Upper lobe of left lung (tissue), 6 donors: Measurements from ENCODE around the gene VAC14. TPM values are rescaled to one million over a fixed set of nuclear protein-coding genes. Genes with fewer than 3 reads are reported as not detected.

Experiments
- ATAC-seq, 2 donors: fragments of 200-7000 bp; cut with Tn5 transposase; one replicate each; pipeline ENCODE4 v1.9.1; 2022; ENCODE audit warnings: mild to moderate bottlenecking in 2 of 2, moderate library complexity in 2 of 2; ENCODE audit not compliant: low FRiP score in 2 of 2
- DNase-seq, 2 donors: peaks; one replicate each; pipeline ENCODE4 v3.0.0-alpha.2; 2019 to 2020
- H3K27ac ChIP-seq, 4 donors: fragments of 200-600 bp; sonication (generic); one replicate each; pipeline ENCODE4 v1.5.1; 2016 to 2019
- H3K27me3 ChIP-seq, 4 donors: fragments of 200-600 bp; sonication (generic); one replicate each; pipeline ENCODE4 v1.5.1; 2017 to 2019
- H3K36me3 ChIP-seq, 4 donors: fragments of 200-600 bp; sonication (generic); one replicate each; pipeline ENCODE4 v1.5.1; 2016 to 2019
- H3K4me1 ChIP-seq, 4 donors: fragments of 200-600 bp; sonication (generic); one replicate each; pipeline ENCODE4 v1.5.1; 2018 to 2019
- H3K4me3 ChIP-seq, 4 donors: fragments of 200-600 bp; sonication (generic); one replicate each; pipeline ENCODE4 v1.5.1; 2017 to 2019; ENCODE audit warnings: mild to moderate bottlenecking in 2 of 4, moderate library complexity in 1 of 4
- H3K9me3 ChIP-seq, 4 donors: fragments of 200-600 bp; sonication (generic); one replicate each; pipeline ENCODE4 v1.5.1; 2018 to 2019
- EP300 ChIP-seq, 4 donors: sonication (generic); formaldehyde crosslinking; IDR thresholded peaks; one replicate each; pipeline ENCODE4 v1.5.1; 2017; ENCODE audit warnings: antibody characterized with exemption in 4 of 4, control low read depth in 2 of 4
- POLR2A ChIP-seq, 4 donors: fragments of 450-650 bp; IDR thresholded peaks; one replicate each; pipeline ENCODE4 v1.5.1; 2016 to 2017; ENCODE audit warnings: antibody characterized with exemption in 4 of 4, mild to moderate bottlenecking in 2 of 4
- POLR2AphosphoS5 ChIP-seq, 2 donors: sonication (generic); formaldehyde crosslinking; IDR thresholded peaks; one replicate each; pipeline ENCODE4 v1.5.1; 2017; ENCODE audit warnings: antibody characterized with exemption in 2 of 2
- WGBS, 2 donors: methylation state at CpG; one replicate each; pipeline ENCODE4 v1.1.5; 2017 to 2018; 5-methylcytosine and 5-hydroxymethylcytosine counted together
- total RNA-seq, 6 donors: library from RNA; depleted of rRNA in 4 of 6; stranded (reverse); fragments of >200 nt in 4 of 6; gene quantifications; one replicate each; pipeline versions ENCODE4 v1.1.0 to v1.2.1, GENCODE V29; 2016 to 2021
- TF ChIP-seq, protein P1 (sequence below), 6 experiments: fragments of 450-650 bp in 4 of 6; fragments of 200-600 bp in 2 of 6; sonication (generic) in 2 of 6; IDR thresholded peaks; one replicate each; pipeline ENCODE4 v1.5.1; 2016 to 2019; ENCODE audit warnings: antibody characterized with exemption in 6 of 6
- donor health status: DM: no; HTN: no; CAD: no; lungs with moderate emphysema.
- donor health status: DM: no; HTN: yes; CAD: no; lungs with severe emphysema.

Gene VAC14
- total RNA-seq, 6 donors from 2014 or later = 39.6 to 145 (median 57.4) TPM

DNA sequence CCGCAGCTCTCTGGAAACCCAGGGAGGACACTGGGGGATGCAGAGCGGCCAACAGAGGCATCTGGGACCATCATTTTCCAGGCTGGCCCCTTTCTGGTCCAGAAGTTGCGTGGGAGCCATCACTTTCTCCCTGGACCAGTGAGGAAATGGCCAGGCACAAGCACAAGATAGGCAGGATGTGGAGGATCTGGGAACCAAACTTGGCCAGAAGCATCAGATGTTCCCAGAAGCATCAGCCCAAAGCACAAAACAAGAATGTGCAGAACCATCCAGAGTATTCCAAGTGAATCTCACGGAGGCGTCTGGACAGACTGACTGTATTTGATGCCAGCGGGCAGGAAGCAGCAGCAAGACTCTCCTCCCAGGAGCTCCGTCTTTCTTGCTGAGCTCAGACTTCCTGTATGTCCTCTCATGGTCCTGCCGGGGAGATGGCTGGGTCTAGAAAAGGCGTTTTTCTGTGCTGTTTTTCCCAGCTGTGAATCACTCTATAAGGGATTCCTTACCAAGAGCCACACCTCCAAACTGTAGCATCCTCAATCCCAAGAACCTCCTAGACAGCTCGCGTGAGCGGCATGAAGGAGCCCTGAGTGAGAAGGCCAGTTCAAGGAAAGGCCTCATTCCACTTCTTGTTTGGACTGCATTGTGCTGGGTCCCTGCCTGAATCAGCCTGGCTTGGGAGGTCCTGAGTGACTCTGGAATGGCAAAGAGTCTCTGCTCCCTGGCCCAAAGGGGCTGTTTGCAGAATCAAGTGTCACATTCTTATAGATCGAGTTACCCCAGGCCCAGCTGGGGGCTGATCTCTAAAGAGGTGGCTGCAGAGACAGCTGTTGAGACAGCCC lies 65.6 kb downstream of the VAC14 start:
- TF ChIP-seq POLR2AphosphoS5 (IDR thresholded peaks at IDR 0.05) (peak in 1 of 2 donors; percentile 27), POLR2A (IDR thresholded peaks at IDR 0.05) (no peak), EP300 (IDR thresholded peaks at IDR 0.05) (peak in 1 of 4 donors; percentile 14)
- TF ChIP-seq, protein P1, sequence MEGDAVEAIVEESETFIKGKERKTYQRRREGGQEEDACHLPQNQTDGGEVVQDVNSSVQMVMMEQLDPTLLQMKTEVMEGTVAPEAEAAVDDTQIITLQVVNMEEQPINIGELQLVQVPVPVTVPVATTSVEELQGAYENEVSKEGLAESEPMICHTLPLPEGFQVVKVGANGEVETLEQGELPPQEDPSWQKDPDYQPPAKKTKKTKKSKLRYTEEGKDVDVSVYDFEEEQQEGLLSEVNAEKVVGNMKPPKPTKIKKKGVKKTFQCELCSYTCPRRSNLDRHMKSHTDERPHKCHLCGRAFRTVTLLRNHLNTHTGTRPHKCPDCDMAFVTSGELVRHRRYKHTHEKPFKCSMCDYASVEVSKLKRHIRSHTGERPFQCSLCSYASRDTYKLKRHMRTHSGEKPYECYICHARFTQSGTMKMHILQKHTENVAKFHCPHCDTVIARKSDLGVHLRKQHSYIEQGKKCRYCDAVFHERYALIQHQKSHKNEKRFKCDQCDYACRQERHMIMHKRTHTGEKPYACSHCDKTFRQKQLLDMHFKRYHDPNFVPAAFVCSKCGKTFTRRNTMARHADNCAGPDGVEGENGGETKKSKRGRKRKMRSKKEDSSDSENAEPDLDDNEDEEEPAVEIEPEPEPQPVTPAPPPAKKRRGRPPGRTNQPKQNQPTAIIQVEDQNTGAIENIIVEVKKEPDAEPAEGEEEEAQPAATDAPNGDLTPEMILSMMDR (IDR thresholded peaks at IDR 0.05) = no peak
- Histone ChIP-seq H3K36me3 (peaks cover 0 to 12% (median 7%) of the 10 kb centered on the region in 4 donors), H3K27me3 (no peaks in the 10 kb centered on the region), H3K4me3 (no peak overlapping the region), H3K4me1 (peaks cover 32 to 49% (median 47%) of the 10 kb centered on the region in 4 donors), H3K9me3 (no peaks in the 10 kb centered on the region), H3K27ac (peak overlapping the region; percentile 66 to 90 (median 84))
- ATAC-seq (peak in 1 of 2 donors; percentile 57), DNase-seq (no peak)
- 77 to 84% methylated on average over 11 to 13 of the region's 13 CpGs for WGBS, 2 donors

DNA sequence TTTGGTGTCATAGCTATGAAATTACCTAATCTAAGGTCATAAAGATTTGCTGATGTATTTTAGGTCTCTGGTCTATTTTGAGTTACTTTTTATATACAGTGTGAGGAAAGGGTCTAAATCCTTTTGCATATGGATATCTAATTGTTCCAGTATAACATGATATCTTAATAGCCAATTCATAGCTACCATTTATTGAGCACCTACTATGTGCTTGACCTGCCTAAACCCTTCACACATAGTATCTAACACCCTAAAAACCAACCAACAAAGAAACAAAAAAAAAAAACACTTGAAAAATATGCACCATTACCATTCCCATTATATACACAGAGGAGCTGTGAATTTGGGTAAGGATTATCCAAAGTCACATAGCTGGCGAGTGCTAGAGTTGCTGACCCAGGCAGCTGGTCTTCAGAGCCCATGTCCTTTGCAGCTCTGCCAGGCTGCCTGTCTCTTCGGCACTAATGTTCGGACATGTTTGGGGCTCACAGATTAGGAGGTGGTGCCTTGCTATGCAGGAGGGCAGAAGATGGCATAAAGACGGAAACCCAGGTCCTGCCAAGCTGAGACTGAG lies 66.3 kb downstream of the VAC14 start:
- Histone ChIP-seq H3K27ac (peak overlapping the region; percentile 26 to 90 (median 84)), H3K4me3 (no peak overlapping the region), H3K9me3 (no peaks in the 10 kb centered on the region), H3K27me3 (no peaks in the 10 kb centered on the region), H3K4me1 (peaks cover 28 to 43% (median 42%) of the 10 kb centered on the region in 4 donors), H3K36me3 (peaks cover 0 to 9% (median 8%) of the 10 kb centered on the region in 4 donors)
- 91 to 92% methylated on average over 4 of the region's 4 CpGs for WGBS, 2 donors
- ATAC-seq (no peak), DNase-seq (no peak)
- TF ChIP-seq, protein P1 (IDR thresholded peaks at IDR 0.05) = no peak
- no peak for TF ChIP-seq POLR2AphosphoS5 (IDR thresholded peaks at IDR 0.05)
- TF ChIP-seq EP300 (IDR thresholded peaks at IDR 0.05) = no peak
- no peak for TF ChIP-seq POLR2A (IDR thresholded peaks at IDR 0.05)

DNA sequence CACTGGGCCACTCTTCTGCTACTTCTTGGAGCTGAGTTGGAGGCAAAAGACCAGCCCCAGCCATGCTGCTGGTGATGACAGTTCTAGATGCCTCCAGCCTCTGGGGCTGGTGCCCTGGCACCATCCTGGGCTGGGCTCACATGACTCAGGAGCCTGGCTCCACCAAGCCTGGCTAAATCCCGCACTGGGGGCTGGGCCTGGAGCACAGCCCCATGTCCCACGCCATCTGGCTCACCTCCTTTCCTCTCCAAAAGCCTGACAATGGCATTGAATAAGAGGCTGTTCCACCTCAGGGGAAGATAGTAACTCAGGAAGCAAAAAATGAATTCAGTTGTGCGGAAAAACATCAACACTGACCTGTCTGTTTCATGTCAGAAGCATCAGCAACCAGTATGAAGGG lies 70.0 kb downstream of the VAC14 start:
- TF ChIP-seq POLR2A (IDR thresholded peaks at IDR 0.05) (no peak), POLR2AphosphoS5 (IDR thresholded peaks at IDR 0.05) (no peak), EP300 (IDR thresholded peaks at IDR 0.05) (no peak)
- TF ChIP-seq, protein P1 (IDR thresholded peaks at IDR 0.05) = no peak
- WGBS, 2 donors = 92 to 97% methylated on average over 3 of the region's 3 CpGs
- Histone ChIP-seq H3K9me3 (no peaks in the 10 kb centered on the region), H3K27ac (no peak overlapping the region), H3K4me3 (no peak overlapping the region), H3K4me1 (peaks cover 18 to 29% (median 24%) of the 10 kb centered on the region in 4 donors), H3K36me3 (peaks cover 0 to 19% (median 8%) of the 10 kb centered on the region in 4 donors), H3K27me3 (no peaks in the 10 kb centered on the region)
- ATAC-seq = no peak
- DNase-seq = no peak

DNA sequence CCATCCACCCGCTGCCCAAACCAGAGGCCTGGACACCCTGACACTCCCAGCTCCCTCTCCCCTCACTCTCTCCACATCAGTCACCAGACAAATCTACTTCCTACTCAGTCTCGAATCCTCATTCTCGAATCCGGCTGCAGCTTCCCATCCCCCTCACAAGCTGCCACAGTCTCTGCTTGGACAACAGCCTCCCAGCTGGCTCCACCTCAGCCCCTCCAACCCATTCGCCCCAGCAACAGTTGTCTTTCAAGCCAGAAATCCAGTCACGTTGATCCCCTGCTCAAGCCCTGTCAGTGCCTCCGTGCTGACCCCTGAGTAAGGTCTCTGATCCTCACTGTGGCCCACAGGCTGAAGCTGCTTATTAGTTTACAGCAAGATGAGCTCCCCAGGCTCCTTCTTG lies 70.9 kb downstream of the VAC14 start:
- no peaks in the 10 kb centered on the region for H3K9me3 ChIP-seq
- peaks cover 0 to 19% (median 8%) of the 10 kb centered on the region in 4 donors for H3K36me3 ChIP-seq
- no peak overlapping the region for H3K4me3 ChIP-seq
- peaks cover 18 to 29% (median 27%) of the 10 kb centered on the region in 4 donors for H3K4me1 ChIP-seq
- H3K27ac ChIP-seq = no peak overlapping the region
- 81 to 84% methylated on average over 7 of the region's 7 CpGs for WGBS, 2 donors
- ATAC-seq (no peak), DNase-seq (no peak)
- TF ChIP-seq, protein P1 (IDR thresholded peaks at IDR 0.05) = no peak
- TF ChIP-seq POLR2AphosphoS5 (IDR thresholded peaks at IDR 0.05) (no peak), POLR2A (IDR thresholded peaks at IDR 0.05) (no peak), EP300 (IDR thresholded peaks at IDR 0.05) (no peak)
- no peaks in the 10 kb centered on the region for H3K27me3 ChIP-seq
